Panc1 (cell line): Measurements from ENCODE around the gene PPL. TPM values are rescaled to one million over a fixed set of nuclear protein-coding genes. Genes with fewer than 3 reads are reported as not detected.

ENCODE experiments used
- ATAC-seq: fragments of 200-7000 bp; cut with Tn5 transposase; 2 replicates; pipeline ENCODE4 v1.9.1; 2020; ENCODE audit warnings: mild to moderate bottlenecking, moderate library complexity
- BruUV-seq: library from RNA; stranded (reverse); fragments of 400-500 nt; replicated peaks from 2 replicates; lab custom pipeline; 2021; lab: Mats Ljungman, UMichigan
- CTCF ChIA-PET: fragments of 300-600 bp; sonication (Branson Sonifier 250); formaldehyde crosslinking; loops from one replicate; lab custom pipeline; 2022; ENCODE audit warnings: antibody characterized with exemption; lab: Charles Lee
- POLR2A ChIA-PET: fragments of 300-600 bp; sonication (Branson Sonifier 250); formaldehyde crosslinking; loops from one replicate; lab custom pipeline; 2022; ENCODE audit warnings: antibody characterized with exemption; lab: Charles Lee
- DNase-seq: peaks from one replicate; pipeline ENCODE4 v3.0.0-alpha.2; 2010; ENCODE audit warnings: low read depth, low spot score
- H3K27ac ChIP-seq: 2 replicates; pipeline ENCODE4 v1.5.1; 2011; ENCODE audit warnings: mild to moderate bottlenecking, low read length, inconsistent platforms
- H3K27me3 ChIP-seq: fragments of 200-500 bp; sonication (Bioruptor generic); 2 replicates; pipeline ENCODE4 v1.6.0; 2014; ENCODE audit warnings: low read length, inconsistent platforms; ENCODE audit not compliant: control insufficient read depth, insufficient read depth
- H3K36me3 ChIP-seq: fragments of 200-500 bp; sonication (Bioruptor generic); 2 replicates; pipeline ENCODE4 v1.5.1; 2014; ENCODE audit warnings: inconsistent platforms, mild to moderate bottlenecking, low read length, moderate library complexity; ENCODE audit not compliant: control insufficient read depth, insufficient read depth
- H3K4me1 ChIP-seq: 2 replicates; pipeline ENCODE4 v1.5.1; 2011; ENCODE audit warnings: inconsistent platforms, mild to moderate bottlenecking, low read length, moderate library complexity; ENCODE audit not compliant: control insufficient read depth, insufficient read depth
- H3K4me3 ChIP-seq, 2 experiments: 2 replicates each; pipeline ENCODE4 v1.5.1; 2011 to 2012; ENCODE audit warnings: low read depth in 2 of 2, low read length in 2 of 2, mild to moderate bottlenecking in 2 of 2, inconsistent platforms in 1 of 2, moderate library complexity in 1 of 2
- H3K9me3 ChIP-seq: fragments of 200-500 bp; sonication (Bioruptor generic); 2 replicates; pipeline ENCODE4 v1.5.1; 2014; ENCODE audit warnings: low read depth, mild to moderate bottlenecking, inconsistent platforms, low read length, moderate library complexity; ENCODE audit not compliant: control insufficient read depth, insufficient read depth
- CTCF ChIP-seq: fragments of 450-650 bp; IDR thresholded peaks from 2 replicates; pipeline ENCODE4 v1.5.1; 2017; ENCODE audit warnings: mild to moderate bottlenecking
- POLR2AphosphoS5 ChIP-seq: IDR thresholded peaks from 2 replicates; pipeline ENCODE4 v1.6.1; 2012; ENCODE audit warnings: mild to moderate bottlenecking, low read depth, low read length, moderate library complexity
- REST ChIP-seq, 2 experiments: IDR thresholded peaks; 2 replicates each; pipeline ENCODE4 v1.6.1; 2011 to 2012; ENCODE audit warnings: low read depth in 2 of 2, control low read depth in 1 of 2, low read length in 1 of 2, mild to moderate bottlenecking in 1 of 2, moderate library complexity in 1 of 2; ENCODE audit not compliant: insufficient read depth in 1 of 2
- SIN3A ChIP-seq: IDR thresholded peaks from 2 replicates; pipeline ENCODE4 v1.6.1; 2012; ENCODE audit warnings: low read depth, mild to moderate bottlenecking, low read length, moderate library complexity, borderline replicate concordance; ENCODE audit not compliant: insufficient read depth
- TCF7L2 ChIP-seq: IDR thresholded peaks from 2 replicates; pipeline ENCODE4 v1.6.1; 2011; ENCODE audit warnings: mild to moderate bottlenecking, low read depth, low read length, inconsistent platforms
- in situ Hi-C: cut with HindIII; loops from 2 replicates; pipeline ENCODE4 v1.10.0; 2016; ENCODE audit warnings: low sequenced_read_pairs, low pct_unique_long_range_greater_than_20kb
- intact Hi-C: fragments of 100-400 bp; cut with micrococcal nuclease; formaldehyde crosslinking; loops from one replicate; pipeline ENCODE4 v1.10.0; 2022; ENCODE audit not compliant: unreplicated experiment
- total RNA-seq: library from RNA; stranded (reverse); gene quantifications from one replicate; pipeline ENCODE4 v1.2.1, GENCODE V29; 2021; ENCODE audit not compliant: unreplicated experiment

PPL gene
- total RNA-seq, 1 experiment from 2014 or later = 89.4 TPM

- no peak overlapping the region for H3K4me3 ChIP-seq
- ATAC-seq (no peak), DNase-seq (no peak)
- no peaks in the 10 kb centered on the region for H3K27me3 ChIP-seq
- no peak overlapping the region for H3K27ac ChIP-seq
- in situ Hi-C loops = no loop called here
- intact Hi-C loops = no loop called here
- no peaks in the 10 kb centered on the region for H3K36me3 ChIP-seq
- TF ChIP-seq TCF7L2 = no peak
- TF ChIP-seq CTCF = no peak
- TF ChIP-seq SIN3A = no peak
- no peak for TF ChIP-seq POLR2AphosphoS5
- TF ChIP-seq REST (IDR thresholded peaks at IDR 0.05; ENCODE audit: insufficient read depth in 1 of 2, low read depth in 2 of 2, low read length in 1 of 2) = no peak
- CTCF ChIA-PET = no interaction called here
- no peaks in the 10 kb centered on the region for H3K9me3 ChIP-seq
- POLR2A ChIA-PET = no interaction called here
- H3K4me1 ChIP-seq = no peaks in the 10 kb centered on the region; the same call in 1 of the 2 replicates
- BruUV-seq = no TSS peak
Measured at GRCh38 chr16:4911970-4912386, 25.0 kb downstream of the PPL start.

GRCh38 chr16:4910828-4911227, 26.1 kb downstream of the PPL start:
- no peak for TF ChIP-seq REST (IDR thresholded peaks at IDR 0.05; ENCODE audit: insufficient read depth in 1 of 2, low read depth in 2 of 2, low read length in 1 of 2)
- no peak for TF ChIP-seq TCF7L2
- Histone ChIP-seq H3K9me3 (no peaks in the 10 kb centered on the region), H3K4me3 (no peak overlapping the region), H3K27ac (no peak overlapping the region), H3K36me3 (no peaks in the 10 kb centered on the region), H3K27me3 (no peaks in the 10 kb centered on the region), H3K4me1 (no peaks in the 10 kb centered on the region; the same call in 1 of the 2 replicates)
- intact Hi-C loops (no loop called here), in situ Hi-C loops (no loop called here)
- DNase-seq = no peak
- ATAC-seq = no peak
- ChIA-PET POLR2A (no interaction called here), CTCF (no interaction called here)
- BruUV-seq = no TSS peak
